SK-N-SH (cell line): Measurements from ENCODE around the gene ERCC2. TPM values are rescaled to one million over a fixed set of nuclear protein-coding genes. Genes with fewer than 3 reads are reported as not detected.

Experiments used
- CTCF ChIA-PET: fragments of 300-600, 350-600 bp; formaldehyde crosslinking; extraction: SDS; loops from one replicate; lab custom pipeline; 2021; lab: Yijun Ruan, JAX
- POLR2A ChIA-PET: fragments of 350-600 bp; sonication (Branson Sonifier 250); formaldehyde crosslinking; extraction: SDS; loops from one replicate; lab custom pipeline; 2020; ENCODE audit warnings: antibody characterized with exemption, inconsistent platforms; lab: Yijun Ruan, JAX
- DNase-seq: peaks from one replicate; pipeline ENCODE4 v3.0.0; 2012
- H2AFZ ChIP-seq: fragments of 200-600 bp; sonication (generic); 2 replicates; pipeline ENCODE4 v1.8.1; 2016; ENCODE audit warnings: antibody characterized with exemption, mild to moderate bottlenecking, low read depth
- H3F3A ChIP-seq: fragments of 200-600 bp; sonication (generic); replicated peaks from 2 replicates; pipeline ENCODE3; 2016; ENCODE audit warnings: antibody characterized with exemption, mild to moderate bottlenecking; ENCODE audit not compliant: insufficient read depth
- H3K27ac ChIP-seq, 2 experiments: fragments of 200-500 bp in 1 of 2; fragments of 200-600 bp in 1 of 2; sonication (Bioruptor generic) in 1 of 2; sonication (generic), shearing (Covaris generic) in 1 of 2; 2 replicates each; pipeline versions ENCODE4 v1.5.1 to v1.6.1; 2014 to 2016; ENCODE audit warnings: low read depth in 2 of 2, inconsistent platforms in 1 of 2, low read length in 1 of 2, mild to moderate bottlenecking in 1 of 2, mixed read lengths in 1 of 2
- H3K27me3 ChIP-seq: fragments of 200-600 bp; sonication (generic), shearing (Covaris generic); 2 replicates; pipeline ENCODE4 v1.6.1; 2016; ENCODE audit warnings: mixed run types; ENCODE audit not compliant: insufficient read depth
- H3K36me3 ChIP-seq, 2 experiments: fragments of 200-500 bp in 1 of 2; fragments of 200-600 bp in 1 of 2; sonication (Bioruptor generic) in 1 of 2; sonication (generic) in 1 of 2; replicated peaks in 1 of 2; 2 replicates each; pipeline versions ENCODE3 to v1.5.1; 2014 to 2016; ENCODE audit warnings: low read length in 1 of 2, mild to moderate bottlenecking in 1 of 2; ENCODE audit not compliant: insufficient read depth in 2 of 2, control insufficient read depth in 1 of 2
- H3K4me1 ChIP-seq, 2 experiments: fragments of 200-500 bp in 1 of 2; fragments of 200-600 bp in 1 of 2; sonication (Bioruptor generic) in 1 of 2; sonication (generic), shearing (Covaris generic) in 1 of 2; 2 replicates each; pipeline versions ENCODE4 v1.5.1 to v1.6.1; 2014 to 2016; ENCODE audit warnings: low read depth in 1 of 2, low read length in 1 of 2, mixed run types in 1 of 2; ENCODE audit not compliant: insufficient read depth in 2 of 2, control insufficient read depth in 1 of 2
- H3K4me2 ChIP-seq: fragments of 200-600 bp; sonication (generic), shearing (Covaris generic); 2 replicates; pipeline ENCODE4 v1.6.1; 2017; ENCODE audit warnings: mixed run types
- H3K4me3 ChIP-seq, 2 experiments: fragments of 200-500 bp in 1 of 2; fragments of 200-600 bp in 1 of 2; sonication (Bioruptor generic) in 1 of 2; sonication (generic), shearing (Covaris generic) in 1 of 2; 2 replicates each; pipeline versions ENCODE4 v1.5.1 to v1.8.1; 2014 to 2016; ENCODE audit warnings: low read depth in 2 of 2, inconsistent platforms in 1 of 2, low read length in 1 of 2, mild to moderate bottlenecking in 1 of 2, mixed read lengths in 1 of 2, moderate library complexity in 1 of 2
- H3K79me2 ChIP-seq: fragments of 200-600 bp; sonication (generic); 2 replicates; pipeline ENCODE4 v1.8.1; 2017; ENCODE audit warnings: mild to moderate bottlenecking; ENCODE audit not compliant: insufficient read depth
- H3K9ac ChIP-seq: fragments of 200-600 bp; sonication (generic); 2 replicates; pipeline ENCODE4 v1.6.1; 2017; ENCODE audit warnings: mixed run types
- H3K9me2 ChIP-seq: fragments of 200-600 bp; sonication (generic); 2 replicates; pipeline ENCODE4 v1.6.1; 2017; ENCODE audit warnings: mixed run types
- H3K9me3 ChIP-seq: fragments of 200-600 bp; sonication (generic); 2 replicates; pipeline ENCODE4 v1.6.1; 2017; ENCODE audit warnings: mixed run types, mild to moderate bottlenecking, moderate library complexity
- H4K20me1 ChIP-seq: fragments of 200-600 bp; sonication (generic); 2 replicates; pipeline ENCODE4 v1.6.1; 2017; ENCODE audit warnings: mild to moderate bottlenecking, mixed run types; ENCODE audit not compliant: insufficient read depth
- CHD2 ChIP-seq: fragments of 150-350 bp; IDR thresholded peaks from 2 replicates; pipeline ENCODE4 v1.6.1; 2018; ENCODE audit warnings: low read length; ENCODE audit not compliant: partially characterized antibody
- ELF1 ChIP-seq: IDR thresholded peaks from 2 replicates; pipeline ENCODE4 v1.4.0; 2012
- EP300 ChIP-seq, 2 experiments: IDR thresholded peaks; 2 replicates each; pipeline versions ENCODE4 v1.4.0 to v1.6.1; 2012; ENCODE audit warnings: borderline replicate concordance in 1 of 2, low read depth in 1 of 2, low read length in 1 of 2
- EZH2phosphoT487 ChIP-seq: fragments of 200-600 bp; sonication (generic); IDR thresholded peaks from 2 replicates; pipeline ENCODE4 v1.6.1; 2017; ENCODE audit warnings: low read depth, mixed run types, mild to moderate bottlenecking, antibody characterized with exemption, moderate library complexity, borderline replicate concordance
- FOSL2 ChIP-seq: IDR thresholded peaks from 2 replicates; pipeline ENCODE4 v1.4.0; 2012; ENCODE audit warnings: low read depth, mild to moderate bottlenecking, moderate library complexity, borderline replicate concordance
- FOXJ3 ChIP-seq: sonication (generic); formaldehyde crosslinking; IDR thresholded peaks from 2 replicates; pipeline ENCODE4 v1.5.1; 2020; ENCODE audit warnings: mild to moderate bottlenecking, missing genetic modification reagents
- JUND ChIP-seq: IDR thresholded peaks from 2 replicates; pipeline ENCODE4 v1.4.0; 2012
- MAX ChIP-seq: IDR thresholded peaks from 2 replicates; pipeline ENCODE4 v1.4.0; 2012; ENCODE audit warnings: low read depth
- MEF2A ChIP-seq: IDR thresholded peaks from 2 replicates; pipeline ENCODE4 v1.4.0; 2012; ENCODE audit warnings: low read depth, borderline replicate concordance
- NFIC ChIP-seq: IDR thresholded peaks from 2 replicates; pipeline ENCODE4 v1.4.0; 2012; ENCODE audit warnings: borderline replicate concordance
- POLR2AphosphoS5 ChIP-seq: IDR thresholded peaks from 2 replicates; pipeline ENCODE4 v1.6.1; 2012; ENCODE audit warnings: low read depth, low read length
- RFX5 ChIP-seq: IDR thresholded peaks from 2 replicates; pipeline ENCODE4 v1.6.1; 2012; ENCODE audit warnings: mild to moderate bottlenecking, improper control_type of control experiment, low read length
- RXRA ChIP-seq: IDR thresholded peaks from 2 replicates; pipeline ENCODE4 v1.4.0; 2012; ENCODE audit warnings: low read depth, mild to moderate bottlenecking, borderline replicate concordance
- SMC3 ChIP-seq: IDR thresholded peaks from 2 replicates; pipeline ENCODE4 v1.6.1; 2012; ENCODE audit warnings: low read depth, low read length, improper control_type of control experiment
- TCF12 ChIP-seq: IDR thresholded peaks from 2 replicates; pipeline ENCODE4 v1.4.0; 2012
- ZBTB33 ChIP-seq: IDR thresholded peaks from 2 replicates; pipeline ENCODE4 v1.4.0; 2012; ENCODE audit warnings: low read depth, borderline replicate concordance
- WGBS: methylation state at CpG from one replicate; pipeline ENCODE4 v1.1.6; 2017; ENCODE audit warnings: low lambda C conversion rate; 5-methylcytosine and 5-hydroxymethylcytosine counted together
- polyA plus RNA-seq, 3 experiments: library from polyadenylated mRNA; depleted of rRNA; stranded (reverse); fragments of >200 nt; gene quantifications; 2 replicates each; pipeline ENCODE4 v1.2.3, GENCODE V29; 2012
- TF ChIP-seq, protein P1 (sequence below): fragments of 200-600 bp; sonication (generic); IDR thresholded peaks from 2 replicates; pipeline ENCODE4 v1.6.1; 2017; ENCODE audit warnings: antibody characterized with exemption, mild to moderate bottlenecking, moderate library complexity
- TF ChIP-seq, protein P2 (sequence below): fragments of 150-350 bp; IDR thresholded peaks from 2 replicates; pipeline ENCODE4 v1.6.1; 2017; ENCODE audit warnings: antibody characterized with exemption, low read length, low read depth, borderline replicate concordance
- TF ChIP-seq, protein P3 (sequence below): IDR thresholded peaks from 2 replicates; pipeline ENCODE4 v1.4.0; 2012; ENCODE audit warnings: low read depth, borderline replicate concordance

The ERCC2 gene
- polyA plus RNA-seq, 1 of the 3 experiments (the other 2 are of a cell fraction): 72.8 TPM

GRCh38 chr19:45355910-45356309, 14.5 kb downstream of the ERCC2 start:
- no peaks in the 10 kb centered on the region for H3K27me3 ChIP-seq
- peaks cover 14 to 51% of the 10 kb centered on the region in 2 experiments for H3K36me3 ChIP-seq
- ChIA-PET POLR2A (no interaction called here), CTCF (interaction anchor here (0.7 to 1.6 kb wide), 3 partner anchors 14 to 174 kb away, joined by 3 to 5 read pairs (median 4); no protein-coding TSS in a partner anchor)
- no peak overlapping the region for H3K4me2 ChIP-seq
- DNase-seq: no peak
- no peak overlapping the region for H2AFZ ChIP-seq
- H3K9me3 ChIP-seq: no peaks in the 10 kb centered on the region
- H3K79me2 ChIP-seq: no peaks in the 10 kb centered on the region
- no peaks in the 10 kb centered on the region for H3K9me2 ChIP-seq
- H3K27ac ChIP-seq: no peak overlapping the region
- no peak overlapping the region for H3K4me3 ChIP-seq
- no peaks in the 10 kb centered on the region for H3F3A ChIP-seq
- H4K20me1 ChIP-seq: no peaks in the 10 kb centered on the region
- WGBS: 95% methylated on average over 6 of the region's 9 CpGs
- TF ChIP-seq TCF12 (no peak), JUND (no peak), FOXJ3 (CRISPR knock-in tag) (no peak), EP300 (IDR thresholded peaks at IDR 0.05; ENCODE audit: borderline replicate concordance in 1 of 2, low read depth in 1 of 2, low read length in 1 of 2) (no peak), POLR2AphosphoS5 (no peak), RFX5 (no peak), MAX (no peak)
- TF ChIP-seq, protein P1, sequence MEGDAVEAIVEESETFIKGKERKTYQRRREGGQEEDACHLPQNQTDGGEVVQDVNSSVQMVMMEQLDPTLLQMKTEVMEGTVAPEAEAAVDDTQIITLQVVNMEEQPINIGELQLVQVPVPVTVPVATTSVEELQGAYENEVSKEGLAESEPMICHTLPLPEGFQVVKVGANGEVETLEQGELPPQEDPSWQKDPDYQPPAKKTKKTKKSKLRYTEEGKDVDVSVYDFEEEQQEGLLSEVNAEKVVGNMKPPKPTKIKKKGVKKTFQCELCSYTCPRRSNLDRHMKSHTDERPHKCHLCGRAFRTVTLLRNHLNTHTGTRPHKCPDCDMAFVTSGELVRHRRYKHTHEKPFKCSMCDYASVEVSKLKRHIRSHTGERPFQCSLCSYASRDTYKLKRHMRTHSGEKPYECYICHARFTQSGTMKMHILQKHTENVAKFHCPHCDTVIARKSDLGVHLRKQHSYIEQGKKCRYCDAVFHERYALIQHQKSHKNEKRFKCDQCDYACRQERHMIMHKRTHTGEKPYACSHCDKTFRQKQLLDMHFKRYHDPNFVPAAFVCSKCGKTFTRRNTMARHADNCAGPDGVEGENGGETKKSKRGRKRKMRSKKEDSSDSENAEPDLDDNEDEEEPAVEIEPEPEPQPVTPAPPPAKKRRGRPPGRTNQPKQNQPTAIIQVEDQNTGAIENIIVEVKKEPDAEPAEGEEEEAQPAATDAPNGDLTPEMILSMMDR: no peak
- TF ChIP-seq, protein P2, sequence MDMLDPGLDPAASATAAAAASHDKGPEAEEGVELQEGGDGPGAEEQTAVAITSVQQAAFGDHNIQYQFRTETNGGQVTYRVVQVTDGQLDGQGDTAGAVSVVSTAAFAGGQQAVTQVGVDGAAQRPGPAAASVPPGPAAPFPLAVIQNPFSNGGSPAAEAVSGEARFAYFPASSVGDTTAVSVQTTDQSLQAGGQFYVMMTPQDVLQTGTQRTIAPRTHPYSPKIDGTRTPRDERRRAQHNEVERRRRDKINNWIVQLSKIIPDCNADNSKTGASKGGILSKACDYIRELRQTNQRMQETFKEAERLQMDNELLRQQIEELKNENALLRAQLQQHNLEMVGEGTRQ: no peak
- H3K4me1 ChIP-seq: no peaks in the 10 kb centered on the region
- no peak overlapping the region for H3K9ac ChIP-seq

GRCh38 chr19:45355402-45355801, 15.0 kb downstream of the ERCC2 start:
- CTCF ChIA-PET: interaction anchor here (0.7 to 1.6 kb wide), 2 partner anchors 17 to 173 kb away, joined by 3 to 5 read pairs; no protein-coding TSS in a partner anchor
- no peaks in the 10 kb centered on the region for H3K27me3 ChIP-seq
- H3K9ac ChIP-seq: no peak overlapping the region
- no peaks in the 10 kb centered on the region for H3K9me3 ChIP-seq
- POLR2A ChIA-PET: no interaction called here
- no peaks in the 10 kb centered on the region for H3F3A ChIP-seq
- no peaks in the 10 kb centered on the region for H3K79me2 ChIP-seq
- H3K36me3 ChIP-seq: peaks cover 14 to 52% of the 10 kb centered on the region in 2 experiments
- no peaks in the 10 kb centered on the region for H3K4me1 ChIP-seq
- H4K20me1 ChIP-seq: no peaks in the 10 kb centered on the region
- no peaks in the 10 kb centered on the region for H3K9me2 ChIP-seq
- DNase-seq: no peak
- WGBS: 96% methylated on average over 7 of the region's 9 CpGs
- H3K4me3 ChIP-seq: no peak overlapping the region
- H2AFZ ChIP-seq: no peak overlapping the region
- no peak overlapping the region for H3K4me2 ChIP-seq
- no peak overlapping the region for H3K27ac ChIP-seq
- no peak for TF ChIP-seq FOXJ3 (CRISPR knock-in tag)
- TF ChIP-seq POLR2AphosphoS5: no peak
- no peak for TF ChIP-seq NFIC
- no peak for TF ChIP-seq MEF2A
- TF ChIP-seq, protein P3, sequence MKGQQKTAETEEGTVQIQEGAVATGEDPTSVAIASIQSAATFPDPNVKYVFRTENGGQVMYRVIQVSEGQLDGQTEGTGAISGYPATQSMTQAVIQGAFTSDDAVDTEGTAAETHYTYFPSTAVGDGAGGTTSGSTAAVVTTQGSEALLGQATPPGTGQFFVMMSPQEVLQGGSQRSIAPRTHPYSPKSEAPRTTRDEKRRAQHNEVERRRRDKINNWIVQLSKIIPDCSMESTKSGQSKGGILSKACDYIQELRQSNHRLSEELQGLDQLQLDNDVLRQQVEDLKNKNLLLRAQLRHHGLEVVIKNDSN: no peak
- no peak for TF ChIP-seq ELF1
- no peak for TF ChIP-seq FOSL2
- TF ChIP-seq RXRA: no peak
- TF ChIP-seq SMC3: no peak
- no peak for TF ChIP-seq ZBTB33
- TF ChIP-seq CHD2: no peak
- no peak for TF ChIP-seq EZH2phosphoT487
